Adipocyte (in vitro differentiated cells): ENCODE measurements around the gene ALDOB.

Experiments used
- DNase-seq: peaks from one replicate; pipeline ENCODE4 v3.0.0-alpha.2; 2015; ENCODE audit warnings: low read depth
- H3K27me3 ChIP-seq: replicated peaks from 2 replicates; pipeline ENCODE4 v1.7.0; 2013; ENCODE audit warnings: mild to moderate bottlenecking, low read length, moderate library complexity; ENCODE audit not compliant: control insufficient read depth, insufficient read depth
- H3K36me3 ChIP-seq: 2 replicates; pipeline ENCODE4 v1.7.0; 2013; ENCODE audit warnings: low read length, mild to moderate bottlenecking, moderate library complexity; ENCODE audit not compliant: control insufficient read depth, insufficient read depth, severe bottlenecking
- H3K4me1 ChIP-seq: 2 replicates; pipeline ENCODE4 v1.7.0; 2013; ENCODE audit warnings: mild to moderate bottlenecking, low read length, moderate library complexity; ENCODE audit not compliant: control insufficient read depth, insufficient read depth
- H3K4me3 ChIP-seq: 2 replicates; pipeline ENCODE4 v1.7.0; 2013; ENCODE audit warnings: mild to moderate bottlenecking, low read length, moderate library complexity
- H3K9ac ChIP-seq: 2 replicates; pipeline ENCODE4 v1.7.0; 2013; ENCODE audit warnings: mild to moderate bottlenecking, low read length, moderate library complexity
- H3K9me3 ChIP-seq: 2 replicates; pipeline ENCODE4 v1.7.0; 2013; ENCODE audit warnings: mild to moderate bottlenecking, low read length, moderate library complexity; ENCODE audit not compliant: control insufficient read depth

Gene ALDOB

DNA sequence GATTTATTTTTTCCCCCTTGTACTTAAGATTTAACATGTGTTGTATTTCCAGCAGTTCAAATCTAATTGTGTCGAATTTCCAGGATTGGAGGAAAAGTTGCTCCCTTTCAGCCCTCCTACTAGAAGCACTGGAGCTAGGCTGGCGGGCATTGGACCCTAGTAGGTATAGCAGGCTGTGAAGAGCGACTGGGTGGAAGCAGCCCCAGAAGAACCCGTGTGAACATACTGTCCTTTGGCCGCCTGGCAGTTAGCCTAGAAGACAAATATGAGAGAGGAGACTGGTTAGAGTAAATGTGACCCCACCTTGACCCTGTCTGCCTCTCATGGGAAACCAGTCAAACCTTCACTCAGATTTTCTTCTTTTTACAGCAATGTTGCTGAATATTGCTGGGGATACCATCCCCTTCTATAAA lies 13.9 kb downstream of the ALDOB start:
- Histone ChIP-seq H3K9me3 (no peaks in the 10 kb centered on the region), H3K4me1 (peaks cover 6% of the 10 kb centered on the region), H3K36me3 (no peaks in the 10 kb centered on the region), H3K9ac (no peak overlapping the region), H3K27me3 (no peaks in the 10 kb centered on the region), H3K4me3 (no peak overlapping the region)
- no peak for DNase-seq

DNA sequence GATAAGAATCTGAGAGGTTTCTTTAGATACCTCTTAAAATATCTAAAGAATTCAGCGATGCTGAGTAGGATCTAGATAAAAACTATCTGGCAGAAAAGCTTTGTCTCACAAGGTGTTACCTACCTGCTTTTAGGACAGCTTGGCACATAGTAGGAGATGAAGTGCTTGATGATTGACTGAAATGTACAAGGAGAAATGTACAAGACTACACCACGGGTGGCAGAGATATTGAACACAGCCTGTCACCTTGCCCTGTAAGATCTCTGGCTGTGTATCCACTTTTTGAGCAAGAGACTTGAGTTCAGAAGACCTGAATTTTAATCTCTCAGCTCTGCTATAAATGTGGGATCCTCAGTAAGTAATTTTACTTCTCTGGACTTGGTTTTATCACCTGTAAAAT lies 15.7 kb downstream of the ALDOB start:
- peaks cover 6% of the 10 kb centered on the region for H3K4me1 ChIP-seq
- H3K9ac ChIP-seq = no peak overlapping the region
- DNase-seq = no peak
- no peak overlapping the region for H3K4me3 ChIP-seq
- no peaks in the 10 kb centered on the region for H3K9me3 ChIP-seq
- H3K27me3 ChIP-seq = no peaks in the 10 kb centered on the region
- H3K36me3 ChIP-seq = no peaks in the 10 kb centered on the region

DNA sequence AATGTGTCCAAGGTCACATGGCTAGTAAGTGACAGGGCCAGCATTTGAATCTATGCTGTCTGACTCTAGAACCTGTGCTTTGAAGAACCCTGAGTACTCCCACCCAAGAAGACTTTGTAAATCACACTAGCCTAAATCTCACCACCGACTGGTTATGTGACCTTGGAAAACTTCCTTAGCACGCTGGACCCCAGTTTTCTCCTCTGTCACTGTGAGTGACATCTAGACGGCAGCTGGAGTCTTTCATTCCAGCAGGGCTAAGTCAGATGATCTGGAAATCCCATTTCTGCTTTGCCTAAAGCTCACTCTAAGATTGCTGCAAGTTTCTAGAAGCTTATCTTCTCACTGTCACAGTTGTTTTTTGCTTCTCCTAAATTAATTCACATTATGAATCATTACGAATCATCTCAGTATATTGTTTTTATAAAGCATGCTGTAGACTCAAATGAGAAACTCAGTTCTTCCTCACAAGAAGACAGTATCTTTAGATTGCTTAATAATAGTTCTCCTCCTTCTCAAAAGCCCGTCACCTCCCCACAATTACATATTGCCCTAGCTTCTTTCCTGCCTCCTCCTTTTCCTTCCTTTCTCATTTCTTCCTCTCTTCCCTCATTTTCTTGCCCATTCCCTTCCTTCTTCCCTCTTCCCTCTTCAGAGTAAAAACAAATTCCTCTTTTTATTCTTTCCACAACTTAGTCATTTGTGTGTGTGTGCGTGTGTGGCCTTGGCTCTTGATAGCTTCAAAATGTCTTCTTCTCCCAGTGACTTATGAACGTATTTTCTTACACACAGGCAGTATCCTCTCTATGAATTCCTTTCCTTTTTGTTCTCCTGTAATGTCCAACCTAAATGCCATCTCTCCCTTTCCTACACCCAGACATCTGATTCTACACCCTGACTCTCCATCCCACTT lies 16.8 kb downstream of the ALDOB start:
- Histone ChIP-seq H3K4me3 (no peak overlapping the region), H3K4me1 (peaks cover 6% of the 10 kb centered on the region), H3K36me3 (no peaks in the 10 kb centered on the region), H3K9me3 (peaks cover 1% of the 10 kb centered on the region), H3K9ac (no peak overlapping the region), H3K27me3 (no peaks in the 10 kb centered on the region)
- DNase-seq = no peak

DNA sequence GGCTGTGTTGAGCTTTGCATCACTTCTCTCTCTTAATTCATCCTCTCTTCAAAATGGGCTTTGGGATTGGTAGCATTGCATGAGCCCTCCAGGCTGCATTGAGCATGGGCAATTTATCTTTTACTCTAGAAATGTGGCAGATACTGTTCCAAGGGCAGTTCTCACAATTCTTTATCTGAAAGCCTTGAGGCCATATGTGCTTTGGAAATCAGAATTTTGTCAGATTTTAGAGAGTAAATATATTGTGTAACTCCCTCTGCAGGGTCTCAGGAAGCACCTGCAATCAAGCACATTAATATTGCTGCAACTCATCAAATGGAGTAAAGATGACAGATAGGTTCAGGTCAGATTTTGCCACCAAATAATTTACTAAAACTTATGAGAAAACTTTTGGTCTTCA lies 17.6 kb downstream of the ALDOB start:
- H3K4me1 ChIP-seq = peaks cover 6% of the 10 kb centered on the region
- no peak for DNase-seq
- no peaks in the 10 kb centered on the region for H3K36me3 ChIP-seq
- no peak overlapping the region for H3K9ac ChIP-seq
- no peaks in the 10 kb centered on the region for H3K27me3 ChIP-seq
- H3K4me3 ChIP-seq = no peak overlapping the region
- H3K9me3 ChIP-seq = peaks cover 9% of the 10 kb centered on the region

DNA sequence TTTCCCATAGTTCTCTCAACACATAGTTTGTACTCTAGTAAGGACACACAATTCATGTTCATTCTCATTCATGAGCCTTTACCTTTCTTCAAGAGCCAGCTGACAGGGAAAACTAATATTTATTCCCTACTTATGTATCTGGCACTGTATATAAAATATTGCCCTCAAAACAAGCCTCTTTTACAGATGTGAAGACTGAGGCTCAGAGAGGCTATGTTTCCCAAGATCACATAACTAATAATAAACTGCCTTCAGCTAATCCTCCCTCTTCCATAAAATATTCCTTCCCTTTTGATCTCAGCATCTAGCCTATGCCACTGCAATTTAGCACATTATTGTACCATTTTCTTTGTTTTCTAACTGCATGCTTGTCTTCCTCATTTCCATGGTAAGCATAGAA lies 18.2 kb downstream of the ALDOB start:
- no peak for DNase-seq
- no peak overlapping the region for H3K4me3 ChIP-seq
- H3K27me3 ChIP-seq = no peaks in the 10 kb centered on the region
- no peak overlapping the region for H3K9ac ChIP-seq
- H3K4me1 ChIP-seq = peaks cover 6% of the 10 kb centered on the region
- H3K9me3 ChIP-seq = peaks cover 13% of the 10 kb centered on the region
- H3K36me3 ChIP-seq = no peaks in the 10 kb centered on the region

DNA sequence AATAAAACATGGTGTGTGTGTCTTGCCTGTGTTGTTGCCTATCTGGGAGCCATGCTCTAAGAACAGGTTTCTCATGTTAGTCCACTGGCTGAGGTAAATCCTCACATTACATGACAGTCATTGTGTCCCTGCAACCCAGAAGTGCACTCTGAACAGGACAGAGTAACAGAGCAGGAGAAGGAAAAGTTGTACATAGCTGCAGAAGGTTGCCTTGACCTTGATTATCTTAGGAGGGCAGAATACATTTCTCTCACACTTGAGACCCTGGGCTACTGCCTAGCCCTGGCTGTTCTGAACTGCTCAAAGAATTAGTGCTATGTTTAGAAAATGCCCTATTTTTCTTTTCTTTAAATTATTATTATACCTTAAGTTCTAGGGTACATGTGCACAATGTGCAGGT lies 20.0 kb downstream of the ALDOB start:
- Histone ChIP-seq H3K27me3 (no peaks in the 10 kb centered on the region), H3K4me3 (no peak overlapping the region), H3K36me3 (no peaks in the 10 kb centered on the region), H3K4me1 (no peaks in the 10 kb centered on the region), H3K9ac (no peak overlapping the region), H3K9me3 (peaks cover 25% of the 10 kb centered on the region)
- DNase-seq = no peak

GRCh38 chr9:101414839-101415238 lies 20.7 kb downstream of the ALDOB start:
- H3K36me3 ChIP-seq = peaks cover 5% of the 10 kb centered on the region
- H3K4me1 ChIP-seq = no peaks in the 10 kb centered on the region
- H3K9ac ChIP-seq = no peak overlapping the region
- no peak overlapping the region for H3K4me3 ChIP-seq
- H3K27me3 ChIP-seq = no peaks in the 10 kb centered on the region
- DNase-seq = no peak
- H3K9me3 ChIP-seq = peaks cover 32% of the 10 kb centered on the region

DNA sequence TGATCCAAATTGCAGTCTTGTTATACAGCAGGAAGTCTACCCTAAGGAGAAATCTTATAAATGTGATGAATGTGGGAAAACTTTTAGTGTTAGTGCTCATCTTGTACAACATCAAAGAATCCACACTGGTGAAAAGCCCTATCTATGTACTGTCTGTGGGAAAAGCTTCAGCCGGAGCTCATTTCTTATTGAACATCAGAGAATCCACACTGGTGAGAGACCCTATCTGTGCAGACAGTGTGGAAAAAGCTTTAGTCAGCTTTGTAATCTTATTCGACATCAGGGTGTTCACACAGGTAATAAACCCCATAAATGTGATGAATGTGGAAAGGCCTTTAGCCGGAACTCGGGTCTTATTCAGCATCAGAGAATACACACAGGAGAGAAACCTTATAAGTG lies 26.5 kb downstream of the ALDOB start:
- no peaks in the 10 kb centered on the region for H3K4me1 ChIP-seq
- H3K9ac ChIP-seq = no peak overlapping the region
- peak; percentile 12 for DNase-seq
- H3K9me3 ChIP-seq = peaks cover 88% of the 10 kb centered on the region
- peak overlapping the region; percentile 63 for H3K4me3 ChIP-seq
- peaks cover 61% of the 10 kb centered on the region for H3K36me3 ChIP-seq
- H3K27me3 ChIP-seq = no peaks in the 10 kb centered on the region

DNA sequence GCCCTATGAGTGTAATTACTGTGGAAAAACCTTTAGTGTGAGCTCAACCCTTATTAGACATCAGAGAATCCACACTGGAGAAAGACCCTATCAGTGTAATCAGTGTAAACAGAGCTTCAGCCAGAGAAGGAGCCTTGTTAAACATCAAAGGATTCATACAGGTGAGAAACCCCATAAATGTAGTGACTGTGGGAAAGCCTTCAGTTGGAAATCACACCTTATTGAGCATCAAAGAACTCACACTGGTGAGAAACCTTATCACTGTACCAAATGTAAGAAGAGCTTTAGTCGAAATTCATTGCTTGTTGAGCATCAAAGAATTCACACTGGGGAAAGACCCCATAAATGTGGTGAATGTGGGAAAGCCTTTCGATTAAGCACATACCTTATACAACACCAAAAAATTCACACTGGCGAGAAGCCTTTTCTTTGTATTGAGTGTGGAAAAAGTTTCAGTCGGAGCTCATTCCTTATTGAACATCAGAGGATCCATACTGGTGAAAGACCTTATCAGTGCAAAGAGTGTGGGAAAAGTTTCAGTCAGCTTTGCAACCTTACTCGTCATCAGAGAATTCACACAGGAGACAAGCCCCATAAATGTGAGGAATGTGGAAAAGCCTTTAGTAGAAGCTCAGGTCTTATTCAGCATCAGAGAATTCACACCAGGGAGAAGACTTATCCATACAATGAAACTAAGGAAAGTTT lies 27.0 kb downstream of the ALDOB start:
- H3K9ac ChIP-seq = no peak overlapping the region
- peak overlapping the region; percentile 63 for H3K4me3 ChIP-seq
- H3K4me1 ChIP-seq = no peaks in the 10 kb centered on the region
- H3K36me3 ChIP-seq = peaks cover 67% of the 10 kb centered on the region
- H3K27me3 ChIP-seq = no peaks in the 10 kb centered on the region
- H3K9me3 ChIP-seq = peaks cover 90% of the 10 kb centered on the region
- DNase-seq = no peak

- Histone ChIP-seq H3K4me1 (peaks cover 17% of the 10 kb centered on the region), H3K27me3 (no peaks in the 10 kb centered on the region), H3K9me3 (peaks cover 57% of the 10 kb centered on the region), H3K9ac (no peak overlapping the region), H3K4me3 (peak overlapping the region; percentile 21), H3K36me3 (peaks cover 84% of the 10 kb centered on the region)
- no peak for DNase-seq
These were observed 31.9 kb downstream of the ALDOB start for GRCh38 chr9:101403516-101404285.

- no peaks in the 10 kb centered on the region for H3K27me3 ChIP-seq
- peaks cover 50% of the 10 kb centered on the region for H3K36me3 ChIP-seq
- H3K9ac ChIP-seq = peak overlapping the region; percentile 96
- peak overlapping the region; percentile 98 for H3K4me3 ChIP-seq
- H3K9me3 ChIP-seq = peaks cover 22% of the 10 kb centered on the region
- DNase-seq = no peak
- H3K4me1 ChIP-seq = peaks cover 25% of the 10 kb centered on the region
These were observed 35.5 kb downstream of the ALDOB start for GRCh38 chr9:101400120-101400519.
